Osteoblast (primary cell): ENCODE measurements around the gene PRODH2. TPM values are rescaled to one million over a fixed set of nuclear protein-coding genes. Genes with fewer than 3 reads are reported as not detected.
A peak's percentile ranks its signal among the peaks of the same experiment; 100 is the strongest.

ENCODE experiments used
- DNase-seq: peaks from one replicate; pipeline ENCODE4 v3.0.0; 2011; ENCODE audit warnings: low spot score, mixed read lengths; ENCODE audit not compliant: insufficient read length; ENCODE audit errors: missing footprints
- H2AFZ ChIP-seq: 2 replicates; pipeline ENCODE4 v1.6.0; 2011; ENCODE audit warnings: mild to moderate bottlenecking, low read length
- H3K27ac ChIP-seq: 2 replicates; pipeline ENCODE4 v1.5.1; 2011; ENCODE audit warnings: mild to moderate bottlenecking, low read depth, low read length, moderate library complexity
- H3K27me3 ChIP-seq: 2 replicates; pipeline ENCODE4 v1.6.0; 2012; ENCODE audit warnings: mild to moderate bottlenecking, control low read depth, inconsistent platforms, low read length, moderate library complexity; ENCODE audit not compliant: insufficient read depth
- H3K36me3 ChIP-seq: 2 replicates; pipeline ENCODE4 v1.5.1; 2011; ENCODE audit warnings: mild to moderate bottlenecking, low read length, control low read depth, moderate library complexity; ENCODE audit not compliant: insufficient read depth
- H3K4me1 ChIP-seq: 2 replicates; pipeline ENCODE4 v1.5.1; 2011; ENCODE audit warnings: mild to moderate bottlenecking, low read length, control low read depth, moderate library complexity; ENCODE audit not compliant: insufficient read depth
- H3K4me2 ChIP-seq: 2 replicates; pipeline ENCODE4 v1.6.0; 2011; ENCODE audit warnings: mild to moderate bottlenecking, low read length; ENCODE audit not compliant: insufficient read depth
- H3K4me3 ChIP-seq: fragments of 200-600 bp; sonication (generic); 3 replicates; pipeline ENCODE4 v1.5.1; 2012; ENCODE audit warnings: mild to moderate bottlenecking, low read length, inconsistent platforms; ENCODE audit not compliant: insufficient read depth
- H3K79me2 ChIP-seq: 2 replicates; pipeline ENCODE4 v1.6.0; 2012; ENCODE audit warnings: mild to moderate bottlenecking, low read length, control low read depth, inconsistent platforms; ENCODE audit not compliant: insufficient read depth
- H3K9me3 ChIP-seq: 2 replicates; pipeline ENCODE4 v1.5.1; 2011; ENCODE audit warnings: low read depth, low read length, control low read depth
- H4K20me1 ChIP-seq: 2 replicates; pipeline ENCODE4 v1.6.0; 2012; ENCODE audit warnings: mild to moderate bottlenecking, low read length, control low read depth; ENCODE audit not compliant: insufficient read depth
- total RNA-seq: library from RNA; depleted of rRNA; stranded (reverse); fragments of >200 nt; gene quantifications from 2 replicates; pipeline ENCODE4 v1.2.3, GENCODE V29; 2012
- TF ChIP-seq, protein P1 (sequence below): IDR thresholded peaks from 2 replicates; pipeline ENCODE4 v1.5.1; 2011; ENCODE audit warnings: mild to moderate bottlenecking, low read depth, low read length, moderate library complexity; ENCODE audit errors: extremely low read depth

Gene PRODH2
- total RNA-seq, 1 donor, result not detected

DNA sequence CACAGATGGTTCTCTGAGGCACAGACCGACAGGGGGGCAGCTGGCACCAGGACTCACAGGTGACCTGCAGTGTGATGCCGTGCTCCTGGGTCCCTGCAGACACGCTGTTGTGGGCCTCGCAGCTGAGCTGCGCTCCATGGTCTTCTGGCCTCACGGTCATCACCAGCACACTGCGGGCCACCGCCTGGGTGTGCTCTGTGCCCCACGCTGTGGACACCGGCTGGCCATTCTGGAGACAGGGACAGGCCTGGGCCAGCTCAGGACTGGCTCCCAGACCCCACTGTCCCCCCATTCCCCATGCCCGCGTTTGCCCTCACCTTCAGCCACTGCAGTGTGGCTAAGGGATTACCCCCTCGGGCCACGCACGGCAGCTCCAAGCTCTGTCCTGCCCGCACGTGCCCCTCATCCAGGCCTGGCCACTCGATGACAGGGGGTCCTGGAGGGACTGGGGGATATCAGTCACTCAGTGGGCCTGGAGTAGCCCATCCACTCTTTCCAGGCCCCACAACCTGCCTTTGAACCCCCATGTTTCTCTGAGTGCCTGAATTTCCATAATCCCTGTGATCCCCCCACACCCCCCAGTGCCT, 36.4 kb upstream of the PRODH2 start:
- peaks cover 40% of the 10 kb centered on the region for H3K27me3 ChIP-seq
- TF ChIP-seq, protein P1, sequence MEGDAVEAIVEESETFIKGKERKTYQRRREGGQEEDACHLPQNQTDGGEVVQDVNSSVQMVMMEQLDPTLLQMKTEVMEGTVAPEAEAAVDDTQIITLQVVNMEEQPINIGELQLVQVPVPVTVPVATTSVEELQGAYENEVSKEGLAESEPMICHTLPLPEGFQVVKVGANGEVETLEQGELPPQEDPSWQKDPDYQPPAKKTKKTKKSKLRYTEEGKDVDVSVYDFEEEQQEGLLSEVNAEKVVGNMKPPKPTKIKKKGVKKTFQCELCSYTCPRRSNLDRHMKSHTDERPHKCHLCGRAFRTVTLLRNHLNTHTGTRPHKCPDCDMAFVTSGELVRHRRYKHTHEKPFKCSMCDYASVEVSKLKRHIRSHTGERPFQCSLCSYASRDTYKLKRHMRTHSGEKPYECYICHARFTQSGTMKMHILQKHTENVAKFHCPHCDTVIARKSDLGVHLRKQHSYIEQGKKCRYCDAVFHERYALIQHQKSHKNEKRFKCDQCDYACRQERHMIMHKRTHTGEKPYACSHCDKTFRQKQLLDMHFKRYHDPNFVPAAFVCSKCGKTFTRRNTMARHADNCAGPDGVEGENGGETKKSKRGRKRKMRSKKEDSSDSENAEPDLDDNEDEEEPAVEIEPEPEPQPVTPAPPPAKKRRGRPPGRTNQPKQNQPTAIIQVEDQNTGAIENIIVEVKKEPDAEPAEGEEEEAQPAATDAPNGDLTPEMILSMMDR, result no peak
- no peaks in the 10 kb centered on the region for H3K9me3 ChIP-seq
- H4K20me1 ChIP-seq, result no peaks in the 10 kb centered on the region
- no peak overlapping the region for H2AFZ ChIP-seq
- H3K4me3 ChIP-seq, result no peak overlapping the region
- no peaks in the 10 kb centered on the region for H3K79me2 ChIP-seq
- no peaks in the 10 kb centered on the region for H3K4me1 ChIP-seq
- H3K4me2 ChIP-seq, result no peak overlapping the region
- no peak for DNase-seq
- H3K36me3 ChIP-seq, result no peaks in the 10 kb centered on the region
- H3K27ac ChIP-seq, result no peak overlapping the region

DNA sequence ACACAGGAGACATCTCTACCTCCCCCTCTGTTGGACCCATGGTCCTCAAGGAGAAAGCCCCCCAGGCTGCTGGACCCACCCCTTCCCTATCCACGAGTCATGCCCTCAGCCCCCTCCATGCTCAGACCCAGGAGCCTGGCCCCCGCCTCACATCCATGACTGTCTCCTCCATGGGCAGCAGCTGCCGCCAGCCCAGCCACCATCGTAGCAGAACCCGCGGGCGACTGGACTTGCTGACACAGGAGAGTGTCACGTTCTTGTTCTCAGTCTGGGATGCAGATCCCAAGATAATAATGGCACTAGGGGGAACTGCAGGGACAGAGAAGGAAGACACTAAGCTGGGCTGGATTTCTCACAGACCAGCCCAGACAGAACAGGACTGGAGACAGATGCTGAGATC, 35.8 kb upstream of the PRODH2 start:
- TF ChIP-seq, protein P1, result no peak
- H4K20me1 ChIP-seq, result no peaks in the 10 kb centered on the region
- peaks cover 44% of the 10 kb centered on the region for H3K27me3 ChIP-seq
- H2AFZ ChIP-seq, result no peak overlapping the region
- no peaks in the 10 kb centered on the region for H3K9me3 ChIP-seq
- no peak overlapping the region for H3K27ac ChIP-seq
- DNase-seq, result no peak
- no peaks in the 10 kb centered on the region for H3K4me1 ChIP-seq
- H3K4me2 ChIP-seq, result no peak overlapping the region
- no peaks in the 10 kb centered on the region for H3K79me2 ChIP-seq
- no peaks in the 10 kb centered on the region for H3K36me3 ChIP-seq
- H3K4me3 ChIP-seq, result no peak overlapping the region

DNA sequence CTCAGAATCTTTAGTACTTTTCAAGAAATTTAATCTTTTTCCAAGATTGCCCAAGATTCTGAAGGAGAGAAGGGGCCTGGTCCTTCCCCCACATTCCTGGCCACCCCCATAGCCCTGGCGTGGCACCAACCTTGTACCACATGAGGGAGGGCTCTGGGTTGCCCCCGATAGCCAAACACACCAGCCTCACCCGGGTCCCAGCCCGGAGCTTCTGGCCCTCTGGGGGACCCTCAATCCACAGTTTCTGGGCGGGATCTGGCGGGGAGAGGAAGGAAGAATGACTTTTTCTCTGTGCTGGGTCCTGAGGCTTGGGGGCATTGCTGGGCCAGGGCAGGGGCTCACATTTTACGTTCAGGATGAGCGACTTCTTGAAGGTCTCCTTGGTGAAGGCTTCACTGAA, 35.3 kb upstream of the PRODH2 start:
- H3K4me1 ChIP-seq, result no peaks in the 10 kb centered on the region
- no peak overlapping the region for H3K27ac ChIP-seq
- no peak overlapping the region for H3K4me2 ChIP-seq
- DNase-seq, result no peak
- no peaks in the 10 kb centered on the region for H3K79me2 ChIP-seq
- H2AFZ ChIP-seq, result no peak overlapping the region
- peaks cover 42% of the 10 kb centered on the region for H3K27me3 ChIP-seq
- H4K20me1 ChIP-seq, result no peaks in the 10 kb centered on the region
- H3K36me3 ChIP-seq, result no peaks in the 10 kb centered on the region
- TF ChIP-seq, protein P1, result no peak
- H3K9me3 ChIP-seq, result no peaks in the 10 kb centered on the region
- no peak overlapping the region for H3K4me3 ChIP-seq

GRCh38 chr19:35846038-35846668, 33.5 kb upstream of the PRODH2 start:
- Histone ChIP-seq H4K20me1 (no peaks in the 10 kb centered on the region), H3K79me2 (no peaks in the 10 kb centered on the region), H3K27ac (no peak overlapping the region), H3K36me3 (no peaks in the 10 kb centered on the region), H2AFZ (no peak overlapping the region), H3K9me3 (no peaks in the 10 kb centered on the region), H3K4me3 (no peak overlapping the region), H3K4me2 (no peak overlapping the region), H3K27me3 (peaks cover 37% of the 10 kb centered on the region), H3K4me1 (no peaks in the 10 kb centered on the region)
- TF ChIP-seq, protein P1, result no peak
- peak; percentile 72 for DNase-seq
